Transverse colon (tissue), 4 donors: Measurements from ENCODE around the gene SCML1.

Source experiments
- EP300 ChIP-seq: sonication (generic); formaldehyde crosslinking; IDR thresholded peaks from one replicate; pipeline ENCODE4 v1.6.1; 2017; ENCODE audit warnings: antibody characterized with exemption, low read depth
- POLR2A ChIP-seq: fragments of 450-650 bp; IDR thresholded peaks from one replicate; pipeline ENCODE4 v1.6.1; 2016; ENCODE audit warnings: antibody characterized with exemption, mild to moderate bottlenecking, moderate library complexity
- POLR2AphosphoS5 ChIP-seq, 3 donors: sonication (generic); formaldehyde crosslinking; IDR thresholded peaks; one replicate each; pipeline ENCODE4 v1.6.1; 2016; ENCODE audit warnings: antibody characterized with exemption in 3 of 3
- TF ChIP-seq, protein P1 (sequence below), 5 experiments: fragments of 200-600 bp in 3 of 5; fragments of 450-650 bp in 2 of 5; sonication (generic) in 3 of 5; IDR thresholded peaks; 1 replicate in 2 of 5; 2 replicates in 3 of 5; pipeline ENCODE4 v1.5.1; 2016 to 2017; ENCODE audit warnings: antibody characterized with exemption in 5 of 5, inconsistent platforms in 3 of 5, mild to moderate bottlenecking in 2 of 5, moderate library complexity in 1 of 5

DNA sequence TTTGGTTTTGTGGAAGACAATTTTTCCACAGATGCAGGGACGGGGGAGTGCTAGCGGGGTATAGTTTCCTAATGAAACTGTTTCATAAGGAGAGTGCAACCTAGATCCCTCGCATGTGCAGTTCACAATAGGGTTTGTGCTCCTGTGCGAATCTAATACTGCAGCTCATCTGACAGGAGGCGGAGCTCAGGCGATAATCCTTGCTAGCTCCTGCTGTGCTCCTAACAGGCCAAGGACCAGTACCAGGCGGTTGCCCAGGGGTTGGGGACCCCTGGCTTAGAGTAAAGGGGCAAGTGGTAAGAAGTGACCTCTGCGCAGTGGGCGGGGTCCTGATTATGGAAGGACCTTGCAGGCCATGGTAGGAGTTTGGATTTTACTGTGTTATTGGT lies 3.8 kb downstream of the SCML1 start:
- TF ChIP-seq, protein P1, sequence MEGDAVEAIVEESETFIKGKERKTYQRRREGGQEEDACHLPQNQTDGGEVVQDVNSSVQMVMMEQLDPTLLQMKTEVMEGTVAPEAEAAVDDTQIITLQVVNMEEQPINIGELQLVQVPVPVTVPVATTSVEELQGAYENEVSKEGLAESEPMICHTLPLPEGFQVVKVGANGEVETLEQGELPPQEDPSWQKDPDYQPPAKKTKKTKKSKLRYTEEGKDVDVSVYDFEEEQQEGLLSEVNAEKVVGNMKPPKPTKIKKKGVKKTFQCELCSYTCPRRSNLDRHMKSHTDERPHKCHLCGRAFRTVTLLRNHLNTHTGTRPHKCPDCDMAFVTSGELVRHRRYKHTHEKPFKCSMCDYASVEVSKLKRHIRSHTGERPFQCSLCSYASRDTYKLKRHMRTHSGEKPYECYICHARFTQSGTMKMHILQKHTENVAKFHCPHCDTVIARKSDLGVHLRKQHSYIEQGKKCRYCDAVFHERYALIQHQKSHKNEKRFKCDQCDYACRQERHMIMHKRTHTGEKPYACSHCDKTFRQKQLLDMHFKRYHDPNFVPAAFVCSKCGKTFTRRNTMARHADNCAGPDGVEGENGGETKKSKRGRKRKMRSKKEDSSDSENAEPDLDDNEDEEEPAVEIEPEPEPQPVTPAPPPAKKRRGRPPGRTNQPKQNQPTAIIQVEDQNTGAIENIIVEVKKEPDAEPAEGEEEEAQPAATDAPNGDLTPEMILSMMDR (IDR thresholded peaks at IDR 0.05) = no peak
- TF ChIP-seq POLR2A (no peak), POLR2AphosphoS5 (IDR thresholded peaks at IDR 0.05) (no peak), EP300 (no peak)
